ENCODE results near the gene ACSF3. TPM values are rescaled to one million over a fixed set of nuclear protein-coding genes. Genes with fewer than 3 reads are reported as not detected.

The ACSF3 gene
- total RNA-seq, 1 donor from 2014 or later: 18.6 TPM

DNA sequence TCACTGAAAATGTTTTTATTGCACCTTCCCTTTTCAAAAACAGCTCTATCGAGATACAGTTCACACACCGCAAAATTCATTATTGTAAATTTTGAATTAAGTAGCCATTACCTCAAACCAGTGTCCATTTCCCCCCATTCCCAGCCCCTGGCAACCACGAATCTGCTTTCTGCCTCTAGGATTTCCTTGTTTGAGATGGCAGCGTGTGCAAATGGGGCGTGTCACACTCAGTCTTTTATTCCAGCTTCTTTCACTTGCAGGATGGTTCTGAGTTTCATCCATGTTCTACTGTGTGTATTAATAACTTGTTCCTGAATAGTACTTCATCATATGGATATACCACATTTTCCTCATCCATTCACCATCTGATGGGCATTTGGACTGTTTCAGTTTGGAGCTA lies 14.8 kb downstream of the ACSF3 start:
- no peak for DNase-seq (ENCODE audit: low read depth in 2 of 2)

DNA sequence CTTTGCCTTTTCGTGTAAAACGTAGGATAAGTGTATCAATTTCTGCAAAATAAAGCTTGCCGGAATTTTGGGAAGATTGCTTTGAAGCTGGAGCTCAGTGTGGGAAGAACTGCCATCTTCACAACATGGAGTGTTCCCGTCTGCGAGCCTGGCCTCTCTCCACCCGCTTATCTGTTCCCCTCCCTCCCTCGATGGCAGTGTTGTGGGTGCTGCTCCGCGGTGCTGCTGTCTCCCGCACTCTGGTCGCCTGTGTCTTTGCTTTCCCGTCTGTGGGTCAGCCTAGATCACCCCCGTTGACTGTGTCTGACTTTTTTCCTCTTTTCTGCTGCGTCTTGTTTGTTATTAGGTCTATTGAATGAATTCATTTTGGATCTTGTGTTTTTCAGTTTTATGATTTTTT lies 17.0 kb downstream of the ACSF3 start:
- DNase-seq (ENCODE audit: low read depth in 2 of 2): no peak

DNA sequence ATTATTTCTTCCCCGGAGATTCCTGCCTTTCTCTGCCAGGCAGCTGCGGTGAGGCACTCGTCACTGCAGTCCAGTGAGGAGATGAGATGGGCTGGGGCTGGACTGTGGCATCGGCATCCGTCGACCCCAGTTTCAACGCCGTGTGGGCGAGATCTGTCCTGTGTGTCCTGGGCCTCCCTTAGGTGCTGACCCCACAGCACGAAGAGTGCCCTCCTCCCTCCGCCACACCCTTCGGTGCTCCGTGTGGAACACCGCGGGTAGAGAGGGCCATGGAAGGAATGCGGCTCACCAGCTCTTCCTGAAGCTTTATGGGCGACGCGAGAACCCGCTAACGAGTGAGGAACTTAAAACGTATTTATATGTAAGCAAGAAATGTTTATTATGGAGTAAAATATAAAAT lies 17.6 kb downstream of the ACSF3 start:
- no peak for DNase-seq (ENCODE audit: low read depth in 2 of 2)

DNA sequence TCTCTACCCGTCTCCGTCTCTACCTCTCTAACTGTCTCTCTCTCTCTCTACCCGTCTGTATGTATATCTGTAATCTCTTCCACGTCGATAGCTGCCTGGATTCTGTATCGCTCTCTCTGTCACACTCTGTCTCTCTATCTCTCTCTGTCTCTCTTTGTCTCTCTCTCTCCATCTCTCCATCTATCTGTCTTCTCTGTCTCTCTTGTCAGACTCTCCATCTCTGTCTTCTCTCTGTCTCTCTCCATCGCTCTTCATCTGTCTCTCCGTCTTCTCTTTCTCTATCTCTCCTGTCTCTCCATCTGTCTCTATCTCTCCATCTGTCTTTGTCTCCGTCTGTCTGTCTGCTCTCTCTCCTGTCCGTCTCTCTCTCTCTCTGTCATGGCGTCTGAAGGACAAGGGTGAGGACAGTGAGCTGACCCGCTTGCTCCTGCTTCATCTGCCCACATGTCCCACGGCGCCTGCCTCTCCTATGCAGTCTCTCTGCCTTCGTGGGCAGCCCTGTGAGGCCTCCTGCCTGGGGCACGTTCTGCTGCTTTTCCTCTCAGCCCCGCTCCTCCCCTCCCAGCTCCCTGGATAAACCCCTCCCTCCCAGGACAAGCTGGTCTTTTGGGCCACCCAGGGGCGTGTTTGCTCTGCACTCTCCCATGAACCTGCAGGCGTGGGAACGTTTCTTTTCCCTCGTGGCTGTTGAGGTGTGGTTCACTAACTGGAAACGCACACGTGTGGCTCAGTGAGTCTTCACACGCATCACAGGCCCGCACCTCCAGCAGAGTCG lies 18.9 kb downstream of the ACSF3 start:
- DNase-seq (ENCODE audit: low read depth in 2 of 2): no peak

DNA sequence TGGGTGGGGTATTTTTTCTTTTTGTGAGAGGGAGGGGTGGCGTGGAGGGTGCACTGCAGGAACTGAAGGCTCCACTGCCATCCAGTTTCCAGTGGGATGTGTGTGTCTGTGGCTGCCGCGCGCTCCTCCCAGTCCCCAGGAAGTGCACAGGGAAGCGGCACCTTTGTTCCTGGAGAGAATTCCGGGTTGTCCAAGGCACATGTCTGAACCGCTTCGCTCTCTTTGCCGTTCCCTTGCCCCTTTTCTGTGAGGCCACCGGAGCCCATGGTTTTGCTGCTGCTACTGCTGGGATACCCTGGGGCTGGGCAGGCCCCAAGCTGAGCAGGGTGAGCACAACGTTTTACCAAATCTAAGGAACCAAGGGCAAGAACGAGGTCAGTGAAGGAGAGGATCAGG lies 19.5 kb downstream of the ACSF3 start:
- DNase-seq (ENCODE audit: low read depth in 2 of 2): no peak

DNA sequence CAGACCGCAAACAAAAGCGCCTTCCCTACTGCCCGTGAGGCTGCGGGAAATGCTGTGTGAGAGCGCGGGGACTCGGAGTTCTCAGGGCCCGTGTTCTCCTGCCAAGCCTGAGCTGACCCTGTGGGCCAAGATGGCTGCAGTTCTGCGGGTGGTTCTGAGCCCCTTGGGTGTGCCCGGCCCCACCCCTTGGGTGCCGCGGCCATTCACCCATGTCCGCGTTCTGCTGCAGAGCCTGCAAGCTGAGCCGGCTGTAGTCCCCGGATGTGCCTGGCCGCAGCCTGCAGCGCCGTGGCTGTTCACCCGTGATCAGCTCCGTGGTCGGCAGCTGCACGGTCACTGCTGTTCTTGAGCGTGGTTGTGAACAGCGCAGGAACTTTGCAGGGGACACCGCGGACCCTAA lies 20.0 kb downstream of the ACSF3 start:
- DNase-seq (ENCODE audit: low read depth in 2 of 2): no peak

DNA sequence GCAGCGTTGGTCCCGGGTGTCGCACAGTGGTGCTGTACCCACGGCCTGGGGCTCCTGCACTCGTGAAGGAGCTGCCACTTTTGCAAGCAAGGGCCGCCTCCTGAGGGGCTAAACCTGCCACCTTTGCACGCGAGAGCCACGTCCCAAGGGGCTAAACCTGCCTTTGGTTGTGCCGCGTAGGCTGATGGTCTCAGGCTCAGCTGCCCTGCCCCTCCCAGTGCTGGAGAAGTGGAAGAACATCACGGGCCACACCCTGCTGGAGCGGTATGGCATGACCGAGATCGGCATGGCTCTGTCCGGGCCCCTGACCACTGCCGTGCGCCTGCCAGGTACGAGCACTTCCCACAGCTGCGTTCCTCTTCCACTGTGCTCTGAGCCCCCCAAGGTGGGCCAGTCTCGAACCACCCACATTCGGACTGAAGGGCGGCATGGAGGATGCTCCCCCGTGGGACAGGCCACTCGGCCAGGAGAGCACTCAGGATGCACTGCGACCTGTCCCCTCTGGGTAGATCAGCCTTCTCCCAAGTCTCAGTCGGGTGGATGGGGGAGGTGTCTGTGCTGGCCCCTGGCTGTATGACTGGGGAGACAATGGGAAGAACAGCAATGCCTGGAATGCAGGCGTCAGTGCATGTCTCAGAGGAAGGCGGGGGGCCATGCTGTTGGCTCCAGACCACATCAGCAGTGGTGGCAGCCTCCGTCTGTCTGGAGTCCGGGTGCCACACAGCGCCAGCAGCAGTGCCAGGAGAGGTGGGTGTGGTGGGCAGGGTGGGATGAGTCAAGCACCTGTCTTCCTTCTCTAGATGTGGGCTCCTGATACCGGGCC lies 20.7 kb downstream of the ACSF3 start:
- peak in 1 of 2 donors; percentile 15 for DNase-seq (ENCODE audit: low read depth in 2 of 2)

DNA sequence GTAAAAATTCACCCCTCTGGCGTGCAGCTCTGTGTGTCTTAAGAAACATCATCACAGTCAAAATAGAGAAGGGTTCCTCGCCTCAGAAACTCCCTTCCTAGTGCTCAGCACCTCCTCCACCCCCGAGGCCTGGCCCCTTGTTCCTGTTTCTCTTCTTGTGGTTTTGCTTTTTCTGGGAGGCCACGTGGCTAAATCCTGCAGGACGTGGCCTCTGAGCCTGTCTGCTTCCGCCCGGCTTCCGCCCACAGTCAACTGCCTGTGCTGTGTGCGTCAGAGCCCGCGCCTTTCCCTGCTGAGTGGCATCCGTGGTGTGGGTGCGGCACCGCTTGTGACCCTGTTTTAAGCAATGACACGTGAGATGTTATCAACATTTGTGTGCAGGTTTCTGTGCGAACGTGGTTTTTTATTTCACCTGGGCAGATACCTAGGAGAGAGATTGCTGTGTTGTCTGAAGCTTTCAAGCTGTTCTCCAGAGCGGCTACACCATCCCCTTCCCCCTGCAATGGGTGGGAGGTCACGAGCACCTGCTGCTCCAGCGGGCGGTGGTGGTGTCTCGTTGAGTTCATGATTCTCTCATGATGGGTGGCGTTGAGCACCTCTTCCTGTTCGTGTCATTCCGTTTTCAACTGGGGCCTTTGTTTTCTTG lies 21.7 kb downstream of the ACSF3 start:
- DNase-seq (ENCODE audit: low read depth in 2 of 2): peak in 1 of 2 donors; percentile 41

DNA sequence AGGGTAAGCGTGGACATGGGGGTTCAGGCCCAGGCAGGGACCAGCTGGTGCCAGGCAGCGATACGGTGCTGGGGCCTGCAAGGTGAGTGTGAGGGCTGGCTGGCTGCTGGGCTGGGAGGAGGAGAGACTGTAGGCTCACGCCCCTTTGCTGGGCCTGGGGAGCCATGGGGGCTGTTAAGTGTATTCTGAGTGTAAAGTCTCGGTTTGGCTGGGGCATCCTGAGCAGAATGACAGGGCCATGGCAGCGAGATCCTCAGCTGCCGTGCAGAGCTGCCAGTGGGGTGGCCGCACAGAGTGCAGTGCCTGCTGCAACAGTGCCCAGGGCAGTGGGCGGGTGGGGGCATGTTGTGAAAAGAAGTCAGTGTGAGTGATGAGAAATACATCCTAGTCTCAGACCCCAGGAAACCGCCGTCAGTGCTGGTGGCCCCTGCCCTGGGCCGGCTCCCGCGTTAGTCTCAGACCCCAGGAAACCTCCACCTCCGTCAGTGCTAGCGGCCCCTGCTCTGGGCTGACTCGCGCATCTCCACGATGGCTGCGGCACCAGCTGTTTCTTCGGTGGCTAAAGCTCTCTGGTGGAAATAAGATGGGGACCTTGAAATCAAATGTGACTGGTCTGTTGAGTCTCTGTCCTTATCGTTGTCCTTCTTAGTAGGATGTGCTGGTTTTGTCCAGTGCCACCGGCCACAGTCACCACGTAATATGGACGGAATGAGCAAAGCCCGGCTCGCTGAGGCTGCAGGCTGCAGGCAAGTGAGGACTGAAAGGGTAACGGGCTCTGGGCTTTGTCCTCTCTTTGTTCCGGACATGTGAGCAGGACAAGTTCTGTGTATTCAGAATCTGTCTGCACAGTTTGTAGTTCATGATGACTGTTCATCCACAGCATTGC lies 22.9 kb downstream of the ACSF3 start:
- DNase-seq (ENCODE audit: low read depth in 2 of 2): no peak

DNA sequence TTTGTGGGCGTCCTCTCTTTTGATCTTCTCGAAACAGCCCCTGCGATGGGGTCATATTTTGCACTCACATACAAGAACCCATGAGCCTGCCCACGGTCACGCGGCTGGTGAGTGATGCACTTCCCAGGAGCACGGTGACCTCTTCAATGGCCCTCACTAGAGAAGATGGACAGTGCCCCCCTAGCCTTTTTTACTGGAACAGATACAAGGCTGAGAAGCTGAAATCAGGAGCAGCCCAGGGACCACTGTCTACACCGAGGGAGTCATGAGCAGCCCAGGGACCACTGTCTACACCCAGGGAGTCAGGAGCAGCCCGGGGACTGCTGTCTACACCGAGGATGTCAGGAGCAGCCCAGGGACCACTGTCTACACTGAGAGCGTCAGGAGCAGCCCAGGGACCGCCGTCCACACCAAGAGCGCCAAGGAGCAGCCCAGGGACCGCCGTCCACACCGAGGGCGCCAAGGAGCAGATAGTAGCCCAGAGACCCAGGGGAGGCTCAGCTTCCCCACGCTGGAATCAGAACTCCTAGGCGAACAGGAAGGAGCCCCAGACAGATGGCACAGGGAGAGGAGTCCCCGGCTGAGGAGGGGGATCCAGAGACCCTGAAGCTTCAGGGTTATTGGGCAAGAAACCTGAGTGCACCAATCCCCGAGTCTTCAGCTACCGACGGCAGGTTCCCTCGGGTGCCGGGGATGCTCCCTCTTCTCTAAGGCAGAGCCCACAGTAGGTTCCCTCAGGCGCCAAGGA lies 23.7 kb downstream of the ACSF3 start:
- DNase-seq (ENCODE audit: low read depth in 2 of 2): no peak

DNA sequence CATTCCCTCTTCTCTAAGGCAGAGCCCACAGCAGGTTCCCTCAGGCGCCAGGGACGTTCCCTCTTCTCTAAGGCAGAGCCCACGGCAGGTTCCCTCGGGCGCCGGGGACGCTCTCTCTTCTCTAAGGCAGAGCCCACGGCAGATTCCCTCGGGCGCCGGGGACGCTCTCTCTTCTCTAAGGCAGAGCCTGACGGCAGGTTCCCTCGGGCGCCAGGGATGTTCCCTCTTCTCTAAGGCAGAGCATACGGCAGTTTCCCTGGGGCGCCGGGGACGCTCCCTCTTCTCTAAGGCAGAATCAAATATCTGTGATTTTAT lies 24.3 kb downstream of the ACSF3 start:
- no peak for DNase-seq (ENCODE audit: low read depth in 2 of 2)

DNA sequence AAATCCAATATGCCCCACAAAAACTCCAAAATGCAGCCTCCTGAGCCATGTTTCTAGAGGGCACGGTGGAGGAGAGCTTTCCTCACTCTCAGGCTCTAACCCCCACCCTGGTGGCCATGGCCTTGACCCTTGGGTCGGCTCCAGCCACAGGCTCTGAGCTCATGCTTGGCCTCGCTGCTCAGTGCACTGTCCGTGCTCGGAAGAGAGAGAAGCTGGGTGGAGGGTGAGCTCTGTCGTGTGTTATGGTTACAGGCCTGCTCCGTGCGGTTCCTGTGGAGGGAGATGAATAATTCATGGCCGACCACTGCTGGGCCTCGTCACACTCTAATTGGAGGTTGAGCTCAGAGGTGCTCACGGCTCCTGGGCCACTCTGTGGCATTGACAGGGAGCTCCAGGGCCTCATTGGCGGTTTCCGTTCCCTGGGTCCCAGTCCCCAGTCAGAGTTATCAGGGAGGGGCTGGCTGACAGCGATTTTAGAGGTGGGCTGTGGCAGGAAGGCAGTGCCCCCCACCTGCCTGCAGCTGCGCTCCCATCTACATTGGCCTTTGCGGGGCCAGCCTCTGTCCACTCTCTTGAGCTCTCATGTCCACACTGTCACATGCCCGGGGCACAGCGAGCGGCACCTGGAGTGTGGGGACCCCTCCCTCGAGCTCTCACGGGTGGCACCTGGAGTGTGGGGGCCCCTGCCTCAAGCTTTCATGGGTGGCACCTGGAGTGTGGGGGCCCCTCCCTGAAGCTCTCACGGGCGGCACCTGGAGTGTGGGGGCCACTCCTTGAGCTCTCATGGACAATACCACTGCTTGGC lies 24.9 kb downstream of the ACSF3 start:
- DNase-seq (ENCODE audit: low read depth in 2 of 2): no peak

DNA sequence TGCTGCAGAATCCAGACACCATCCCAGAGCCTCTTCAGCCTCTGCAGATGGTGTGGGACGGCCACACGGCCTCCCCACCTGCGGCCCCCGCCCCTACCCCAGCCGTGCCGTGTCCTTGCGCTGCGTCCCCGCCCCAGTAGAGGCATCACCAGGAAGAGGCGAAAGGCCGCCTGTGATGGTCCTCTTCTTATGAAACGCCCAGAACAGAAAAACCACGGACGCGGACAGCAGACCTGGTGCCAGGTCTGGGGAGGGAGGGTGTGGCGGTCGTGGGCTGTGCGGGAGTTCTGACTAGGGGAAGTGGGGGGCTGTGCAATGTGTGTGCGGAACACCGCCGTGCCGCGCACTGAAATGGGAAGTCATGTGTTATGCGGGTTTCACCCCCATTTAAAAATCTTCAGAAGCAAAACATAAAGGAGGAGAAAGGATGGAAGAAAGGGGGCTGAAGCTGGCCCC lies 25.5 kb downstream of the ACSF3 start:
- DNase-seq (ENCODE audit: low read depth in 2 of 2): no peak

DNA sequence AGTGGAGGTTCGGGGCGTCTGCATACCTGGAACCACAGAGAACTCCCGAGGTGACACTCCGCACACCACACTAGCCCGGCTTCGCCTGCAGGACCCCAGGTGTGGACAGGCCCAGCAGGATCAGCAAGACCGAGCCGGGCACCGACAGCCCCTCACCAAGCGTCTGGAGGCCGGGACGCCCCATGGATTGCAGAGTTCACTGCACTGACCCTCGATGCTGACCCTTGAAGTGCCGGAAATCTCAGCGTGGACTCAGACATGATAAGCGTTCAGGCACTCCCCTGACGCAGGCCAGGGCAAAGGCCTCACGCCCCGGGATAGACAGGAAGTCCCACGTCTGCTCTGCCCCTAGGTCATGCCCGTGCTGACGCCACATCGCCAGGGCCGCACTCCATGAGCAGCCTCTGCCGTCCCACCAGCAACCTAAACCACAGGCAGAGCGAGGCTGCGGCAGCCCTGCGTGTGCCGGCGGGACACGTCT lies 26.0 kb downstream of the ACSF3 start:
- DNase-seq (ENCODE audit: low read depth in 2 of 2): no peak

DNA sequence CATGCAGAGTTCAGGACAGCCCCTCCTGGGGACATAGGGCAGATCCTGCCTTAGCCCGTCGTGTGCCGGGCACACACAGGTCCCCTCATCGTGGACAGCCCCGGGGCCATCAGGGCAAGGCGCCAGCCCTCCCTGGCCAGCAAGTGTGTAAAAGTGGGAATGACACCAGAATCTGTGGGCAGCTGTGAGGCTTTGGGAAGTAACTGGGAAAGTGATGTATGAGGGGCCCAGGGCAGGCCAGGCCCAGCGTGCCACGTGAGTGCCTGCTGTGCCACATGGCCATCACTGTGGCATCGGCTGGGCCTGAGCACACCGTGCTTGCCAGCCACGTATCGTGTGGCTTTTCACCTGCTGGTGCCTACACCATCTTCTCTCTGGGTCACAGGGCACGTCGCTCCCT lies 26.6 kb downstream of the ACSF3 start:
- no peak for DNase-seq (ENCODE audit: low read depth in 2 of 2)

DNA sequence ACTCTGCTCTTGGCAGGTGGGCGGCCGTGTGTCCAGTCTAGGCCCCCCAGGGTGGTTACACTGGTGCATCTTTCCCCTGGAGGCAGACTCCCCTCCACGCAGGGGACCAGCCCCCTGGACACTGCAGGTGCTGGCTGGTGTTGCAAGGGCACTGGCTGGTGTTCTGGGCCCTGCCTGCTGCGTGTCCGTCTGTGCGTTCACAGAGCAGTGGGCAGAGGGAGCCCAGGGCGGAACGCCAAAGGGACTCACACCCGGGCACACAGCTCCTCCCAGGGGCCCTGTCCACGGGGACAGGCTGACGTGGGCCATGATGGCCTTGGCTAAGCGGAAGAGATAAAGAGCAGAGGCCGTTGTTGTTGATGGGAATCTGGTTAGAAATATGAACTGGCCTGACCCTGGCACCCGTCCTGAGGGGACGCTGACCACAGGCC lies 27.3 kb downstream of the ACSF3 start:
- DNase-seq (ENCODE audit: low read depth in 2 of 2): no peak

DNA sequence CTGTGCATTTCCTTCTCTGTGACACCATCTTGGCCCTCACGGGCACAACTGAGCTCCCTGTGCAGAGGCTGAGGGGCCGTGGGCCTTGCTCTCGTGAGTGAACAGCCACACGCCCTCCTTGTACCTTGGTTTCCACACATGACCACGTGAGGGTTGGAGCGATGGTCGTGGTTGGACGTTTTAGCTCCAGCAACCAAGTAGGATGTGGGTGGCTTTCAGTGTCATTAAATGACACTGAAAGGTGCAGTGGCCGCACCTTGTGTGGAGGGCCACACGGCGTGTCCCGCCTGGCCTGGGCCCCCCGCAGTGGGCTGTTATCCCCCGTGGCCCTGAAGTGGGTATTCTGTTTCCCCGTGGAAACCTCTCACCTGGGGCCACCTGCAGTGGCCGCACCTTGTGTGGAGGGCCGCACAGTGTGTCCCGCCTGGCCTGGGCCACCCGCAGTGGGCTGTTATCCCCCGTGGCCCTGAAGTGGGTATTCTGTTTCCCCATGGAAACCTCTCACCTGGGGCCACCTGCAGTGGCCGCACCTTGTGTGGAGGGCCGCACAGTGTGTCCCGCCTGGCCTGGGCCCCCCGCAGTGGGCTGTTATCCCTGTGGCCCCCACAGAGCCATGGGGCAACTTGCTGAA lies 28.2 kb downstream of the ACSF3 start:
- DNase-seq (ENCODE audit: low read depth in 2 of 2): no peak

DNA sequence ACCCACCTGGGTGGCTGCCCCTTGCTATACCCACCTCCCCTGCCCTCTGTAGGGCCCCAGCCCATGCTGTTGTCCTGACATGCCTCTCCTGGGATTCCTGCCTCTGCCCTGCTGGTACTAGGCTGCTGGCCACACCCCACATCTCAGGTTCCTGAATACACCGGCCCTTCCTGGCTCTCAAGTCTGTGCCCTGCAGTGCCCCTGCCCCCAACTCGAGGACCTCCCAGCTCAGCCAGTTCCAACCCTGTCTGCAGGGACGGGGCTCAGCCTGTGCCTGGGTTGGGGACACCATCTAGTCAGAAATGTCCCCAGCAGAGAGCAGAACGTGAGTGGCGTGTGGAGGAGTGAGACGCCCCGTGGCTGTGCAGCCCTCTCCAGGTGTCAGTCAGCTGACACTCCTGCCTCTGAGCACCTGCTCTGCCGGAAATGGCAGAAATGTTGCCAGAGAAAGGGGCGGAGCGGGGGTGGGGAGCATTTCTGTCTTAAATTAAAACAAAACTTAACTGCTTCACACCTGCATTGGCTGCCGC lies 28.7 kb downstream of the ACSF3 start:
- no peak for DNase-seq (ENCODE audit: low read depth in 2 of 2)

All from dermis microvascular lymphatic vessel endothelial cell (primary cell).